HCT116 (cell line): Measurements from ENCODE around the gene C1orf21. TPM values are rescaled to one million over a fixed set of nuclear protein-coding genes. Genes with fewer than 3 reads are reported as not detected.

Experiments
- ATAC-seq: fragments of 200-7000 bp; cut with Tn5 transposase; 2 replicates; pipeline ENCODE4 v1.9.1; 2020; ENCODE audit warnings: mild to moderate bottlenecking, moderate library complexity
- BruUV-seq: library from RNA; stranded (reverse); fragments of 400-500 nt; replicated peaks from 2 replicates; lab custom pipeline; 2021; lab: Mats Ljungman, UMichigan
- CTCF ChIA-PET: fragments of 300-600 bp; sonication (Branson Sonifier 250); formaldehyde crosslinking; loops from one replicate; lab custom pipeline; 2021; ENCODE audit warnings: antibody characterized with exemption; lab: Charles Lee
- POLR2A ChIA-PET: fragments of 300-600, 350-600 bp; sonication (Branson Sonifier 250); formaldehyde crosslinking; loops from one replicate; lab custom pipeline; 2021; ENCODE audit warnings: antibody characterized with exemption; lab: Charles Lee
- RAD21 ChIA-PET, 2 experiments: fragments of 300-600 bp; sonication (Branson Sonifier 250); formaldehyde crosslinking; loops; one replicate each; lab custom pipeline; 2023; ENCODE audit warnings: low total read pairs in 2 of 2; ENCODE audit not compliant: uncharacterized antibody in 2 of 2, unreplicated experiment in 2 of 2, low non-redundant PET in 1 of 2; lab: Charles Lee
- DNase-seq: peaks from one replicate; pipeline ENCODE4 v3.0.0-alpha.2; 2010; ENCODE audit warnings: low read depth, low spot score
- H2AFZ ChIP-seq: fragments of 200-600 bp; shearing (Covaris generic), sonication (generic); 2 replicates; pipeline ENCODE4 v1.6.1; 2017; ENCODE audit warnings: low read depth, mixed run types, mixed read lengths, antibody characterized with exemption, low read length; ENCODE audit not compliant: poor library complexity, severe bottlenecking
- H3K27ac ChIP-seq: 2 replicates; pipeline ENCODE4 v1.5.1; 2012; ENCODE audit warnings: low read depth, low read length
- H3K27me3 ChIP-seq: fragments of 200-600 bp; sonication (generic); 2 replicates; pipeline ENCODE4 v1.6.1; 2016; ENCODE audit warnings: mixed run types, low read length, mixed read lengths; ENCODE audit not compliant: insufficient read depth
- H3K36me3 ChIP-seq, 2 experiments: fragments of 200-500 bp in 1 of 2; fragments of 200-600 bp in 1 of 2; sonication (Bioruptor generic) in 1 of 2; sonication (generic) in 1 of 2; 2 replicates each; pipeline versions ENCODE4 v1.5.1 to v1.6.1; 2014 to 2016; ENCODE audit warnings: low read length in 2 of 2, inconsistent platforms in 1 of 2, mixed read lengths in 1 of 2, mixed run types in 1 of 2; ENCODE audit not compliant: insufficient read depth in 2 of 2, control insufficient read depth in 1 of 2
- H3K4me1 ChIP-seq, 2 experiments: fragments of 200-600 bp in 1 of 2; sonication (generic) in 1 of 2; 2 replicates each; pipeline versions ENCODE4 v1.5.1 to v1.6.1; 2012 to 2017; ENCODE audit warnings: low read length in 2 of 2, inconsistent platforms in 1 of 2, mild to moderate bottlenecking in 1 of 2, mixed read lengths in 1 of 2, mixed run types in 1 of 2, moderate library complexity in 1 of 2; ENCODE audit not compliant: insufficient read depth in 2 of 2, control insufficient read depth in 1 of 2
- H3K4me2 ChIP-seq: fragments of 200-600 bp; sonication (generic); 2 replicates; pipeline ENCODE4 v1.6.1; 2017; ENCODE audit warnings: mixed run types, low read length, mixed read lengths
- H3K4me3 ChIP-seq, 2 experiments: fragments of 200-600 bp in 1 of 2; sonication (generic) in 1 of 2; replicated peaks in 1 of 2; 2 replicates each; pipeline ENCODE4 v1.5.1; 2011 to 2016; ENCODE audit warnings: low read length in 2 of 2, control low read depth in 1 of 2, low read depth in 1 of 2, mild to moderate bottlenecking in 1 of 2, mixed read lengths in 1 of 2, mixed run types in 1 of 2
- H3K79me2 ChIP-seq: fragments of 200-600 bp; sonication (generic); 2 replicates; pipeline ENCODE4 v1.6.1; 2017; ENCODE audit warnings: mild to moderate bottlenecking, mixed run types, low read length, moderate library complexity, mixed read lengths; ENCODE audit not compliant: insufficient read depth
- H3K9ac ChIP-seq: fragments of 200-600 bp; sonication (generic); 2 replicates; pipeline ENCODE4 v1.6.1; 2016; ENCODE audit warnings: low read length, mixed read lengths
- H3K9me2 ChIP-seq: fragments of 200-600 bp; sonication (generic), shearing (Covaris generic); 2 replicates; pipeline ENCODE4 v1.6.1; 2017; ENCODE audit warnings: mixed run types, mild to moderate bottlenecking, moderate library complexity; ENCODE audit not compliant: insufficient read depth
- H3K9me3 ChIP-seq, 2 experiments: fragments of 200-500 bp in 1 of 2; fragments of 200-600 bp in 1 of 2; sonication (Bioruptor generic) in 1 of 2; sonication (generic) in 1 of 2; 2 replicates each; pipeline ENCODE4 v1.6.1; 2014 to 2017; ENCODE audit warnings: low read length in 2 of 2, mixed read lengths in 2 of 2, inconsistent platforms in 1 of 2, low read depth in 1 of 2, mild to moderate bottlenecking in 1 of 2, mixed run types in 1 of 2, moderate library complexity in 1 of 2; ENCODE audit not compliant: control insufficient read depth in 1 of 2, insufficient read depth in 1 of 2
- H4K20me1 ChIP-seq: fragments of 200-600 bp; sonication (generic), shearing (Covaris generic); 2 replicates; pipeline ENCODE4 v1.6.1; 2017; ENCODE audit warnings: mixed run types, mild to moderate bottlenecking, moderate library complexity; ENCODE audit not compliant: insufficient read depth
- CEBPB ChIP-seq: IDR thresholded peaks from 2 replicates; pipeline ENCODE4 v1.6.1; 2012; ENCODE audit warnings: low read depth
- EGR1 ChIP-seq: IDR thresholded peaks from 2 replicates; pipeline ENCODE4 v1.6.1; 2012; ENCODE audit warnings: low read depth
- ELF1 ChIP-seq: IDR thresholded peaks from 2 replicates; pipeline ENCODE4 v1.6.1; 2012; ENCODE audit warnings: low read depth, borderline replicate concordance
- EZH2 ChIP-seq: fragments of 200-600 bp; sonication (generic); IDR thresholded peaks from 2 replicates; pipeline ENCODE4 v1.6.1; 2017; ENCODE audit warnings: antibody characterized with exemption, mixed run types
- EZH2phosphoT487 ChIP-seq: fragments of 200-600 bp; IDR thresholded peaks from 2 replicates; pipeline ENCODE4 v1.6.1; 2018; ENCODE audit warnings: antibody characterized with exemption, borderline replicate concordance
- MAX ChIP-seq: IDR thresholded peaks from 2 replicates; pipeline ENCODE4 v1.6.1; 2012
- POLR2A ChIP-seq: IDR thresholded peaks from 2 replicates; pipeline ENCODE4 v1.7.0; 2011; ENCODE audit warnings: borderline replicate concordance; ENCODE audit not compliant: insufficient read depth, insufficient read length; ENCODE audit errors: extremely low read depth
- SIN3A ChIP-seq: IDR thresholded peaks from 2 replicates; pipeline ENCODE4 v1.6.1; 2012; ENCODE audit warnings: low read depth
- TCF7L2 ChIP-seq: IDR thresholded peaks from 2 replicates; pipeline ENCODE4 v1.7.0; 2011; ENCODE audit warnings: borderline replicate concordance, inconsistent platforms; ENCODE audit not compliant: insufficient read depth, insufficient read length; ENCODE audit errors: extremely low read depth
- YY1 ChIP-seq: IDR thresholded peaks from 2 replicates; pipeline ENCODE4 v1.6.1; 2011; ENCODE audit warnings: low read length, low read depth, moderate library complexity, mild to moderate bottlenecking; ENCODE audit not compliant: insufficient replicate concordance; ENCODE audit errors: extremely low read depth
- ZBTB33 ChIP-seq: IDR thresholded peaks from 2 replicates; pipeline ENCODE4 v1.6.1; 2011; ENCODE audit warnings: mild to moderate bottlenecking, low read length, moderate library complexity; ENCODE audit not compliant: insufficient replicate concordance; ENCODE audit errors: extremely low read depth
- ZNF274 ChIP-seq: fragments of 200-500 bp; sonication (Bioruptor generic); IDR thresholded peaks from 2 replicates; pipeline ENCODE4 v1.6.1; 2014; ENCODE audit warnings: mild to moderate bottlenecking, low read depth, low read length, inconsistent platforms
- intact Hi-C: fragments of 100-400 bp; cut with micrococcal nuclease; formaldehyde crosslinking; loops from 2 replicates; pipeline ENCODE4 v1.10.0; 2022
- total RNA-seq: library from RNA; stranded (reverse); gene quantifications from one replicate; pipeline ENCODE4 v1.2.1, GENCODE V29; 2021; ENCODE audit not compliant: unreplicated experiment
- TF ChIP-seq, protein P1 (sequence below): IDR thresholded peaks from 2 replicates; pipeline ENCODE4 v1.6.1; 2012
- TF ChIP-seq, protein P2 (sequence below): IDR thresholded peaks from 2 replicates; pipeline ENCODE4 v1.6.1; 2012; ENCODE audit warnings: low read depth

Gene C1orf21
- total RNA-seq, 1 experiment from 2014 or later = 8.9 TPM

DNA sequence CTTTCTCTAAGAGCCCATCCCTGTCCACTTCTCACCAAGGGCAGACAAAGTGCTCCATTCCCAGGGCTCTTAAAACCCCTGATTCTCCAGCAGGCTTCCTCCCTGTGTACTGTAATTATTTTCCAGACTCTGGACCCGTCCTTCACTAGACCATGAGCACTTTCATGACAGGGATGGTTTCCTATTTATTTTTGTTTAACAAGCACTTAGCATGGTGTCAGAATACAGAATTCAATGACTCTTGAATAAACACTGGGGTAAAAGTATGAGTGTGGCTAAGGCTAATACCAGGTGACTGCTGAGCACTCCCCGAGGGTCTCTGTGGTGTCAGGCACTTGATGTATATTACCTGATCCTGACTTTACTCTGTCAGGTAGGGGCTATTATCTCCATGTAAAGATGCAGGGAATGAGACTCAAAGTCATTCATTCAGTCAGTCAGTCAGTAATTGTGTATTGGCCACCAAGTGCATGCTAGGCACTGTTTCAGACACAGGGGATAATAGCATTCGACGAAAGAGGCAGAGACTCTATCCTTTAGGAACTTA, 47.2 kb downstream of the C1orf21 start:
- no peaks in the 10 kb centered on the region for H3K36me3 ChIP-seq
- H3K79me2 ChIP-seq = no peaks in the 10 kb centered on the region
- H3K9ac ChIP-seq = no peak overlapping the region
- BruUV-seq = no TSS peak
- ChIA-PET CTCF (no interaction called here), POLR2A (no interaction called here)
- no peaks in the 10 kb centered on the region for H4K20me1 ChIP-seq
- H3K4me2 ChIP-seq = no peak overlapping the region
- no peaks in the 10 kb centered on the region for H3K9me3 ChIP-seq
- DNase-seq = no peak
- H3K27ac ChIP-seq = no peak overlapping the region
- H3K4me3 ChIP-seq = no peak overlapping the region
- peaks cover 0 to 9% of the 10 kb centered on the region in 2 experiments; a peak in 1 of 4 replicates for H3K4me1 ChIP-seq
- H3K27me3 ChIP-seq = no peaks in the 10 kb centered on the region
- no peak for ATAC-seq
- no peak overlapping the region for H2AFZ ChIP-seq
- no peaks in the 10 kb centered on the region for H3K9me2 ChIP-seq
- intact Hi-C loops = no loop called here
- TF ChIP-seq MAX (no peak), ZNF274 (no peak), YY1 (no peak)
- TF ChIP-seq, protein P1, sequence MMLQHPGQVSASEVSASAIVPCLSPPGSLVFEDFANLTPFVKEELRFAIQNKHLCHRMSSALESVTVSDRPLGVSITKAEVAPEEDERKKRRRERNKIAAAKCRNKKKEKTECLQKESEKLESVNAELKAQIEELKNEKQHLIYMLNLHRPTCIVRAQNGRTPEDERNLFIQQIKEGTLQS = no peak
- TF ChIP-seq, all 23 proteins: peak for 0
- RAD21 ChIA-PET = no interaction called here

DNA sequence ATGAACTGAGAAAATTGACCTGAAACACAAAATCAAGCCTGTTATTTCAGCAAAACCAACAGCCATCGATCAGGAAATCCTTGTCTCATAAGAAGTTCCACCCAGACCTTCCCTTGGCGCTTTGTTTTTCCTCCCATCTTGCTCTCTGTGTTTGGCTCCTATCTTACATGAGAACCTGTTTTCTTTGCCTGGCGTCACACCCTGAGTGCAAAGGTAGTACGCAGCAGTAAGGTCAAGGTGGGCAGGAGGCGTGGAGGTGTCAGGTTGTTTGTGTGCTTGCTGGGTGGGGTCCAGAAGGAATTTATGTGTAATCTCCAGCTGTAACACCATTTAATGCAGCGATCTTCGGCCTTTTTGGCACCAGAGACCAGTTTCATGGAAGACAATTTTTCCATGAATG, 50.5 kb downstream of the C1orf21 start:
- H3K4me3 ChIP-seq = no peak overlapping the region
- BruUV-seq = no TSS peak
- DNase-seq (no peak), ATAC-seq (no peak)
- H3K4me1 ChIP-seq = peaks cover 0 to 11% of the 10 kb centered on the region in 2 experiments; a peak in 1 of 4 replicates
- H3K9ac ChIP-seq = no peak overlapping the region
- H2AFZ ChIP-seq = no peak overlapping the region
- ChIA-PET CTCF (no interaction called here), RAD21 (no interaction called here), POLR2A (no interaction called here)
- no peaks in the 10 kb centered on the region for H3K9me3 ChIP-seq
- H3K27ac ChIP-seq = no peak overlapping the region
- no peaks in the 10 kb centered on the region for H4K20me1 ChIP-seq
- no peaks in the 10 kb centered on the region for H3K36me3 ChIP-seq
- no peaks in the 10 kb centered on the region for H3K9me2 ChIP-seq
- intact Hi-C loops = no loop called here
- H3K4me2 ChIP-seq = no peak overlapping the region
- no peaks in the 10 kb centered on the region for H3K79me2 ChIP-seq
- no peaks in the 10 kb centered on the region for H3K27me3 ChIP-seq
- no peak for TF ChIP-seq CEBPB
- no peak for TF ChIP-seq EZH2
- TF ChIP-seq, protein P2, sequence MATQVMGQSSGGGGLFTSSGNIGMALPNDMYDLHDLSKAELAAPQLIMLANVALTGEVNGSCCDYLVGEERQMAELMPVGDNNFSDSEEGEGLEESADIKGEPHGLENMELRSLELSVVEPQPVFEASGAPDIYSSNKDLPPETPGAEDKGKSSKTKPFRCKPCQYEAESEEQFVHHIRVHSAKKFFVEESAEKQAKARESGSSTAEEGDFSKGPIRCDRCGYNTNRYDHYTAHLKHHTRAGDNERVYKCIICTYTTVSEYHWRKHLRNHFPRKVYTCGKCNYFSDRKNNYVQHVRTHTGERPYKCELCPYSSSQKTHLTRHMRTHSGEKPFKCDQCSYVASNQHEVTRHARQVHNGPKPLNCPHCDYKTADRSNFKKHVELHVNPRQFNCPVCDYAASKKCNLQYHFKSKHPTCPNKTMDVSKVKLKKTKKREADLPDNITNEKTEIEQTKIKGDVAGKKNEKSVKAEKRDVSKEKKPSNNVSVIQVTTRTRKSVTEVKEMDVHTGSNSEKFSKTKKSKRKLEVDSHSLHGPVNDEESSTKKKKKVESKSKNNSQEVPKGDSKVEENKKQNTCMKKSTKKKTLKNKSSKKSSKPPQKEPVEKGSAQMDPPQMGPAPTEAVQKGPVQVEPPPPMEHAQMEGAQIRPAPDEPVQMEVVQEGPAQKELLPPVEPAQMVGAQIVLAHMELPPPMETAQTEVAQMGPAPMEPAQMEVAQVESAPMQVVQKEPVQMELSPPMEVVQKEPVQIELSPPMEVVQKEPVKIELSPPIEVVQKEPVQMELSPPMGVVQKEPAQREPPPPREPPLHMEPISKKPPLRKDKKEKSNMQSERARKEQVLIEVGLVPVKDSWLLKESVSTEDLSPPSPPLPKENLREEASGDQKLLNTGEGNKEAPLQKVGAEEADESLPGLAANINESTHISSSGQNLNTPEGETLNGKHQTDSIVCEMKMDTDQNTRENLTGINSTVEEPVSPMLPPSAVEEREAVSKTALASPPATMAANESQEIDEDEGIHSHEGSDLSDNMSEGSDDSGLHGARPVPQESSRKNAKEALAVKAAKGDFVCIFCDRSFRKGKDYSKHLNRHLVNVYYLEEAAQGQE = no peak
- TF ChIP-seq ELF1 = no peak
- TF ChIP-seq SIN3A = no peak
- no peak for TF ChIP-seq ZBTB33
- TF ChIP-seq EGR1 = no peak
- TF ChIP-seq ZNF274 = no peak
- no peak for TF ChIP-seq TCF7L2
- TF ChIP-seq EZH2phosphoT487 = no peak
- no peak for TF ChIP-seq POLR2A
- no peak for TF ChIP-seq YY1
